Ureter (tissue), 1 donor: Measurements from ENCODE around the gene LMTK3. TPM values are rescaled to one million over a fixed set of nuclear protein-coding genes. Genes with fewer than 3 reads are reported as not detected.

Source experiments
- DNase-seq: peaks from one replicate; pipeline ENCODE4 v3.0.0-alpha.2; 2020; ENCODE audit warnings: low spot score
- total RNA-seq: library from RNA; stranded (reverse); gene quantifications from one replicate; pipeline ENCODE4 v1.2.4, GENCODE V29; 2023
- donor health status: DM: yes; HTN: yes; CAD: no.

Gene LMTK3
- total RNA-seq, 1 donor from 2014 or later, result 5.1 TPM

DNA sequence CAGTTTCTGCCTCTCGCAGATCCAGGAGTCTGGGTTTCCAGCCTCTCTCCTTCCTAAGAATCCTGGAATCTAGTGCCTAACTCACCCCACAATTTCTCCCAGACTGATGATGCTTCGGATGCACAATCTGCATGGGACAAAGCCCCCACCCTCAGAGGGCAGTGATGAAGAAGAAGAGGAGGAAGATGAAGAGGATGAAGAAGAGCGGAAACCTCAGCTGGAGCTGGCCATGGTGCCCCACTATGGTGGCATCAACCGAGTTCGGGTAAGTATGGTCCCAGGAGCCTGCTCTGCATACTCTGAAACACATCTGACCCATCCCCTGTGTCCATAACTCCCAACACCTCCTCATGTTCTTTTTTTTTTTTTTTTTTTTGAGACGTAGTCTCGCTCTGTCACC, 65.1 kb downstream of the LMTK3 start:
- no peak for DNase-seq

- peak; percentile 93 for DNase-seq
These were observed 65.8 kb downstream of the LMTK3 start, which contains the start of gene GRWD1 for GRCh38 chr19:48445606-48446481. Gene GRWD1 (plus strand): TSS chr19:48445983. CDS start chr19:48446006, 23 bp downstream.

DNA sequence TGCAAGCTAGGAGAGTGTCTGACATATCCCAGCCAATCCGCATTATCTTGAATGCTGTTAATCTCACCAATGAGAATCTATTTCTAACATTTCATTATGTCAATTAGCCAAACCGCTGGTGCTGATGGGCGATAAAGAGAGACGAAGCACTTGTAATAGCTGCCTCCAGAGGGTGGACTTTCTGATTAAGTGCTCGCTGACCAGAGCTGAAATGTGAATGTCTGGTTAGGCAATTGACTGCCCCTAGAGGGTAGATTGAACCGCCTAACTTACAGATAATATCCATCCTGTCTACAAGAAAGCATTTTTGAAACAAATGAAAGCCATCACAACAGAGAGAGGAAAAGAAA, 66.4 kb downstream of the LMTK3 start:
- no peak for DNase-seq

DNA sequence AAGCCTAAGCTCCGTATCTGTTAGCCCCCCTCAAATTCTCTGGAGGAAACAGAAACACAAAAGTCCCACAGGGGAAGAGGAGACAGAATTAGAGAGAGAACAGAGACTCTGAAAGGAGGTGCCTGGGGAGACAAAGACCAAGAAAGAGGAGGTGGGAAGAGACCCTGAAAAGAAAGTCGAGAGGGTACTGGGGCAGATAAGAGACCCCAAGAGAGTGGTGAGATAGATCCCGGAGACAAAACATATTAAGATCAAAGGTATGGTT, 66.8 kb downstream of the LMTK3 start:
- DNase-seq, result no peak

GRCh38 chr19:48444129-48444935, 67.3 kb downstream of the LMTK3 start:
- DNase-seq, result no peak

DNA sequence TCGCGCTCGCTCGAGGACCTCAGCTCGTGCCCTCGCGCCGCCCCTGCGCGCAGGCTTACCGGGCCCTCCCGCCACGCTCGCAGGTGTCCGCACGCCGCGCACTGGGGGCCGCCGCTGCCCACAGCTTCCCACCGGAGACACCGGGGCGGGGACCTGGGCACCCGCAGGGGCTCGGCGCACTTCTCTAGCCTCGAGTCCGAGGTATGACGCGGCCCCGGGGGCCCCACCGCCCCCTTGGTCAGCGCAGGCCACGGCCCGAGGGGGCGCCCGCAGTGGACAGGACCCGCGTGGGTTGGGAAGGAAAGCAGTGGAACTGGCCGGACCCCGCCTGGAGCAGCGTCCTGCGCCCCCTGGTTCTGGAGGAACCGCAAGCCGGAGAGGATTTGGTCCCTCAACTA, 67.9 kb downstream of the LMTK3 start:
- no peak for DNase-seq

DNA sequence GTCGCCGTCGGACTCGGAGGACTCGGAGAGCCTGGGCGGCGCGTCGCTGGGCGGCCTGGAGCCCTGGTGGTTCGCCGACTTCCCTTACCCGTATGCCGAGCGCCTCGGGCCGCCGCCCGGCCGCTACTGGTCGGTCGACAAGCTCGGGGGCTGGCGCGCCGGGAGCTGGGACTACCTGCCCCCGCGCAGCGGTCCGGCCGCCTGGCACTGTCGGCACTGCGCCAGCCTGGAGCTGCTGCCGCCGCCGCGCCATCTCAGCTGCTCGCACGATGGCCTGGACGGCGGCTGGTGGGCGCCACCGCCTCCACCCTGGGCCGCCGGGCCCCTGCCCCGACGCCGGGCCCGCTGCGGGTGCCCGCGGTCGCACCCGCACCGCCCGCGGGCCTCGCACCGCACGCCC, 68.4 kb downstream of the LMTK3 start:
- no peak for DNase-seq

GRCh38 chr19:48442116-48443035, 69.3 kb downstream of the LMTK3 start:
- DNase-seq, result no peak

GRCh38 chr19:48441360-48442050, 70.1 kb downstream of the LMTK3 start:
- no peak for DNase-seq

- DNase-seq, result no peak
These were observed 75.0 kb downstream of the LMTK3 start for GRCh38 chr19:48436586-48436985.

Other genes starting within 250 kb of the LMTK3 start
- gene ZNF114, start 241.8 kb downstream of the LMTK3 start, total RNA-seq, result 0.44 TPM
- gene EMP3, start 186.3 kb downstream of the LMTK3 start, total RNA-seq, result 31.6 TPM
- 6.7 TPM for gene TMEM143, start 147.9 kb downstream of the LMTK3 start, total RNA-seq
- gene SYNGR4, start 147.5 kb downstream of the LMTK3 start, total RNA-seq, result not detected
- gene KDELR1, start 120.3 kb downstream of the LMTK3 start, total RNA-seq, result 146 TPM
- 0.86 TPM for gene GRIN2D, start 118.2 kb downstream of the LMTK3 start, total RNA-seq
- 43.6 TPM for gene GRWD1, start 65.9 kb downstream of the LMTK3 start, total RNA-seq
- 1.5 TPM for gene KCNJ14, start 56.3 kb downstream of the LMTK3 start, total RNA-seq
- gene CYTH2, start 42.5 kb downstream of the LMTK3 start, total RNA-seq, result 61.6 TPM
- gene SULT2B1, start 40.3 kb upstream of the LMTK3 start, total RNA-seq, result 1.6 TPM
- not detected for gene SPACA4, start 94.9 kb upstream of the LMTK3 start, total RNA-seq
- 12.7 TPM for gene FAM83E, start 103.2 kb upstream of the LMTK3 start, total RNA-seq
- gene RPL18, start 107.3 kb upstream of the LMTK3 start, total RNA-seq, result 1,575 TPM
- 27.6 TPM for gene SPHK2, start 107.7 kb upstream of the LMTK3 start, total RNA-seq
- gene DBP, start 125.5 kb upstream of the LMTK3 start, total RNA-seq, result 12.7 TPM
- gene CA11, start 134.4 kb upstream of the LMTK3 start, total RNA-seq, result 9.6 TPM
- 1.0 TPM for gene NTN5, start 161.2 kb upstream of the LMTK3 start, total RNA-seq
- 35.4 TPM for gene FUT2, start 184.1 kb upstream of the LMTK3 start, total RNA-seq
- 2.2 TPM for gene MAMSTR, start 207.9 kb upstream of the LMTK3 start, total RNA-seq
- 21.2 TPM for gene RASIP1, start 228.8 kb upstream of the LMTK3 start, total RNA-seq
- 0.91 TPM for gene IZUMO1, start 235.1 kb upstream of the LMTK3 start, total RNA-seq
- gene FUT1, start 240.8 kb upstream of the LMTK3 start, total RNA-seq, result 5.0 TPM
- not detected for gene FGF21, start 243.7 kb upstream of the LMTK3 start, total RNA-seq